Neural cell (in vitro differentiated cells): ENCODE measurements around the gene TRPM6. TPM values are rescaled to one million over a fixed set of nuclear protein-coding genes. Genes with fewer than 3 reads are reported as not detected.

Experiments
- H2AFZ ChIP-seq: fragments of 200-600, 300-800 bp; sonication (generic), shearing (Covaris generic); 2 replicates; pipeline ENCODE4 v1.6.0; 2014; ENCODE audit warnings: low read depth, mild to moderate bottlenecking, antibody characterized with exemption, low read length, moderate library complexity
- H3F3A ChIP-seq: fragments of 200-600 bp; shearing (Covaris generic); 2 replicates; pipeline ENCODE4 v1.6.1; 2016; ENCODE audit warnings: mild to moderate bottlenecking, moderate library complexity, mixed read lengths, antibody characterized with exemption, low read length; ENCODE audit not compliant: insufficient read depth, poor library complexity, severe bottlenecking
- H3K27ac ChIP-seq: fragments of 200-600, 300-800 bp; sonication (generic), shearing (Covaris generic); 2 replicates; pipeline ENCODE4 v1.5.1; 2014; ENCODE audit warnings: mild to moderate bottlenecking, low read length, moderate library complexity
- H3K27me3 ChIP-seq: fragments of 300-800, 200-600 bp; sonication (generic), shearing (Covaris generic); 2 replicates; pipeline ENCODE4 v1.6.0; 2014; ENCODE audit warnings: mild to moderate bottlenecking, low read depth, low read length, moderate library complexity; ENCODE audit not compliant: insufficient read depth
- H3K36me3 ChIP-seq: fragments of 300-800, 200-600 bp; sonication (generic), shearing (Covaris generic); 2 replicates; pipeline ENCODE4 v1.5.1; 2014; ENCODE audit warnings: mild to moderate bottlenecking, antibody characterized with exemption, low read length, moderate library complexity; ENCODE audit not compliant: insufficient read depth
- H3K4me2 ChIP-seq: fragments of 300-800, 200-600 bp; sonication (generic), shearing (Covaris generic); 2 replicates; pipeline ENCODE4 v1.6.0; 2014; ENCODE audit warnings: mild to moderate bottlenecking, low read length
- H3K4me3 ChIP-seq: fragments of 300-800, 200-600 bp; sonication (generic), shearing (Covaris generic); 2 replicates; pipeline ENCODE4 v1.5.1; 2014; ENCODE audit warnings: mild to moderate bottlenecking, low read length, moderate library complexity
- H3K79me2 ChIP-seq: fragments of 200-600 bp; shearing (Covaris generic); replicated peaks from 2 replicates; pipeline ENCODE4 v1.6.0; 2014; ENCODE audit warnings: mild to moderate bottlenecking, low read length, moderate library complexity; ENCODE audit not compliant: insufficient read depth
- H3K9ac ChIP-seq: fragments of 300-800, 200-600 bp; sonication (generic), shearing (Covaris generic); 2 replicates; pipeline ENCODE4 v1.6.1; 2016; ENCODE audit warnings: mild to moderate bottlenecking, low read length, mixed read lengths
- H3K9me2 ChIP-seq: fragments of 200-600 bp; shearing (Covaris generic); 2 replicates; pipeline ENCODE4 v1.6.1; 2016; ENCODE audit warnings: mild to moderate bottlenecking, low read length, mixed read lengths; ENCODE audit not compliant: insufficient read depth
- H3K9me3 ChIP-seq: fragments of 200-600, 300-800 bp; sonication (generic), shearing (Covaris generic); 2 replicates; pipeline ENCODE4 v1.6.1; 2016; ENCODE audit warnings: mild to moderate bottlenecking, mixed run types, low read length, moderate library complexity, mixed read lengths
- H4K20me1 ChIP-seq: fragments of 200-600 bp; shearing (Covaris generic); 2 replicates; pipeline ENCODE4 v1.6.1; 2016; ENCODE audit warnings: mild to moderate bottlenecking, mixed run types; ENCODE audit not compliant: insufficient read depth
- CTCF ChIP-seq: fragments of 450-650 bp; IDR thresholded peaks from 2 replicates; pipeline ENCODE4 v1.5.1; 2014; ENCODE audit warnings: antibody characterized with exemption, mild to moderate bottlenecking, moderate library complexity; ENCODE audit not compliant: poor library complexity, severe bottlenecking
- EP300 ChIP-seq: fragments of 450-650 bp; conservative IDR thresholded peaks from 2 replicates; pipeline ENCODE4 v1.6.1; 2014; ENCODE audit warnings: antibody characterized with exemption, mild to moderate bottlenecking, moderate library complexity; ENCODE audit not compliant: poor library complexity, severe bottlenecking
- EZH2 ChIP-seq: fragments of 200-600, 300-800 bp; shearing (Covaris generic), sonication (generic); IDR thresholded peaks from 2 replicates; pipeline ENCODE4 v1.6.1; 2014; ENCODE audit warnings: antibody characterized with exemption, low read length, borderline replicate concordance, mild to moderate bottlenecking; ENCODE audit not compliant: insufficient read depth, poor library complexity, severe bottlenecking
- MXI1 ChIP-seq: fragments of 450-650 bp; conservative IDR thresholded peaks from 2 replicates; pipeline ENCODE4 v1.6.1; 2014; ENCODE audit warnings: antibody characterized with exemption, mild to moderate bottlenecking; ENCODE audit not compliant: poor library complexity, severe bottlenecking
- POLR2AphosphoS5 ChIP-seq: IDR thresholded peaks from 2 replicates; pipeline ENCODE4 v1.6.1; 2012
- RAD21 ChIP-seq: fragments of 450-650 bp; conservative IDR thresholded peaks from 2 replicates; pipeline ENCODE4 v1.6.1; 2014; ENCODE audit warnings: antibody characterized with exemption, mild to moderate bottlenecking, moderate library complexity
- SMC3 ChIP-seq: fragments of 450-650 bp; conservative IDR thresholded peaks from 2 replicates; pipeline ENCODE4 v1.6.1; 2014; ENCODE audit warnings: antibody characterized with exemption, mild to moderate bottlenecking, moderate library complexity; ENCODE audit not compliant: poor library complexity
- TAF1 ChIP-seq: IDR thresholded peaks from 2 replicates; pipeline ENCODE4 v1.6.1; 2012; ENCODE audit warnings: low read depth
- polyA plus RNA-seq: library from polyadenylated mRNA; depleted of rRNA; stranded (reverse); fragments of >200 nt; gene quantifications from 2 replicates; pipeline ENCODE4 v1.2.3, GENCODE V29; 2014
- TF ChIP-seq, protein P1 (sequence below): IDR thresholded peaks from 2 replicates; pipeline ENCODE4 v1.6.1; 2012; ENCODE audit warnings: borderline replicate concordance

TRPM6 gene
- polyA plus RNA-seq, 1 donor from 2014 or later = not detected

GRCh38 chr9:74762950-74763349 is 124.8 kb downstream of the TRPM6 start:
- Histone ChIP-seq H3F3A (no peaks in the 10 kb centered on the region), H3K36me3 (no peaks in the 10 kb centered on the region), H3K79me2 (no peaks in the 10 kb centered on the region), H3K27ac (no peak overlapping the region), H2AFZ (no peak overlapping the region), H4K20me1 (no peaks in the 10 kb centered on the region), H3K4me3 (no peak overlapping the region), H3K27me3 (no peaks in the 10 kb centered on the region), H3K9ac (no peak overlapping the region), H3K4me2 (no peak overlapping the region), H3K9me3 (no peaks in the 10 kb centered on the region), H3K9me2 (no peaks in the 10 kb centered on the region)
- no peak for TF ChIP-seq SMC3
- TF ChIP-seq CTCF = no peak
- no peak for TF ChIP-seq TAF1
- TF ChIP-seq RAD21 = no peak
- no peak for TF ChIP-seq EZH2
- TF ChIP-seq, protein P1, sequence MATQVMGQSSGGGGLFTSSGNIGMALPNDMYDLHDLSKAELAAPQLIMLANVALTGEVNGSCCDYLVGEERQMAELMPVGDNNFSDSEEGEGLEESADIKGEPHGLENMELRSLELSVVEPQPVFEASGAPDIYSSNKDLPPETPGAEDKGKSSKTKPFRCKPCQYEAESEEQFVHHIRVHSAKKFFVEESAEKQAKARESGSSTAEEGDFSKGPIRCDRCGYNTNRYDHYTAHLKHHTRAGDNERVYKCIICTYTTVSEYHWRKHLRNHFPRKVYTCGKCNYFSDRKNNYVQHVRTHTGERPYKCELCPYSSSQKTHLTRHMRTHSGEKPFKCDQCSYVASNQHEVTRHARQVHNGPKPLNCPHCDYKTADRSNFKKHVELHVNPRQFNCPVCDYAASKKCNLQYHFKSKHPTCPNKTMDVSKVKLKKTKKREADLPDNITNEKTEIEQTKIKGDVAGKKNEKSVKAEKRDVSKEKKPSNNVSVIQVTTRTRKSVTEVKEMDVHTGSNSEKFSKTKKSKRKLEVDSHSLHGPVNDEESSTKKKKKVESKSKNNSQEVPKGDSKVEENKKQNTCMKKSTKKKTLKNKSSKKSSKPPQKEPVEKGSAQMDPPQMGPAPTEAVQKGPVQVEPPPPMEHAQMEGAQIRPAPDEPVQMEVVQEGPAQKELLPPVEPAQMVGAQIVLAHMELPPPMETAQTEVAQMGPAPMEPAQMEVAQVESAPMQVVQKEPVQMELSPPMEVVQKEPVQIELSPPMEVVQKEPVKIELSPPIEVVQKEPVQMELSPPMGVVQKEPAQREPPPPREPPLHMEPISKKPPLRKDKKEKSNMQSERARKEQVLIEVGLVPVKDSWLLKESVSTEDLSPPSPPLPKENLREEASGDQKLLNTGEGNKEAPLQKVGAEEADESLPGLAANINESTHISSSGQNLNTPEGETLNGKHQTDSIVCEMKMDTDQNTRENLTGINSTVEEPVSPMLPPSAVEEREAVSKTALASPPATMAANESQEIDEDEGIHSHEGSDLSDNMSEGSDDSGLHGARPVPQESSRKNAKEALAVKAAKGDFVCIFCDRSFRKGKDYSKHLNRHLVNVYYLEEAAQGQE = no peak
- no peak for TF ChIP-seq POLR2AphosphoS5
- no peak for TF ChIP-seq EP300
- no peak for TF ChIP-seq MXI1

- Histone ChIP-seq H3K9ac (no peak overlapping the region), H3K9me2 (no peaks in the 10 kb centered on the region), H3K36me3 (no peaks in the 10 kb centered on the region), H4K20me1 (no peaks in the 10 kb centered on the region), H2AFZ (no peak overlapping the region), H3K27ac (no peak overlapping the region), H3K79me2 (no peaks in the 10 kb centered on the region), H3K27me3 (no peaks in the 10 kb centered on the region), H3K4me3 (no peak overlapping the region), H3K4me2 (no peak overlapping the region), H3F3A (no peaks in the 10 kb centered on the region), H3K9me3 (no peaks in the 10 kb centered on the region)
- TF ChIP-seq, protein P1 = no peak
- TF ChIP-seq POLR2AphosphoS5 (no peak), RAD21 (no peak), MXI1 (no peak), TAF1 (no peak), EP300 (no peak), CTCF (no peak)
Measured at GRCh38 chr9:74760031-74760700, 127.6 kb downstream of the TRPM6 start.
